ENCODE measurements around the gene FAM174A.
A peak's percentile ranks its signal among the peaks of the same experiment; 100 is the strongest.

The FAM174A gene

GRCh38 chr5:100535060-100536005, at the start of gene FAM174A:
Gene FAM174A, plus strand, starts transcription at chr5:100535374. Its CDS starts 157 bp downstream, at chr5:100535531.
- peak; percentile 94 for DNase-seq

GRCh38 chr5:100493996-100494395, 41.2 kb upstream of the FAM174A start:
- no peak for DNase-seq

GRCh38 chr5:100496296-100496695, 38.9 kb upstream of the FAM174A start:
- no peak for DNase-seq

GRCh38 chr5:100502684-100503083, 32.5 kb upstream of the FAM174A start:
- no peak for DNase-seq

- no peak for DNase-seq
Measured at GRCh38 chr5:100505984-100506670, 29.0 kb upstream of the FAM174A start.

GRCh38 chr5:100516285-100516684, 18.9 kb upstream of the FAM174A start:
- no peak for DNase-seq

GRCh38 chr5:100517301-100517974, 17.7 kb upstream of the FAM174A start:
- peak; percentile 99 for DNase-seq

- DNase-seq: no peak
Measured at GRCh38 chr5:100518377-100518776, 16.8 kb upstream of the FAM174A start.

GRCh38 chr5:100519075-100519474, 16.1 kb upstream of the FAM174A start:
- DNase-seq: no peak

- no peak for DNase-seq
Measured at GRCh38 chr5:100520348-100520747, 14.8 kb upstream of the FAM174A start.

- no peak for DNase-seq
Measured at GRCh38 chr5:100537946-100538345, 2.8 kb downstream of the FAM174A start.

- no peak for DNase-seq
Measured at GRCh38 chr5:100539519-100539918, 4.3 kb downstream of the FAM174A start.

- no peak for DNase-seq
Measured at GRCh38 chr5:100542086-100542485, 6.9 kb downstream of the FAM174A start.

GRCh38 chr5:100546001-100546400, 10.8 kb downstream of the FAM174A start:
- DNase-seq: no peak

GRCh38 chr5:100550531-100551051, 15.4 kb downstream of the FAM174A start:
- no peak for DNase-seq

GRCh38 chr5:100551183-100551582, 16.0 kb downstream of the FAM174A start:
- DNase-seq: no peak

- no peak for DNase-seq
Measured at GRCh38 chr5:100553209-100553608, 18.0 kb downstream of the FAM174A start.

- no peak for DNase-seq
Measured at GRCh38 chr5:100560860-100561259, 25.7 kb downstream of the FAM174A start.

GRCh38 chr5:100562821-100563220, 27.6 kb downstream of the FAM174A start:
- no peak for DNase-seq

- DNase-seq: no peak
Measured at GRCh38 chr5:100566382-100567141, 31.4 kb downstream of the FAM174A start.

GRCh38 chr5:100574716-100575115, 39.5 kb downstream of the FAM174A start:
- DNase-seq: no peak

- no peak for DNase-seq
Measured at GRCh38 chr5:100575815-100576214, 40.6 kb downstream of the FAM174A start.

Measured in SHP77 treated with DMSO at 0.1 percent for 48 hours (cell line).